HCT116 (cell line): Measurements from ENCODE around the gene STX1A.

Experiments used
- EZH2 ChIP-seq: fragments of 200-600 bp; sonication (generic); IDR thresholded peaks from 2 replicates; pipeline ENCODE4 v1.6.1; 2017; ENCODE audit warnings: antibody characterized with exemption, mixed run types
- EZH2phosphoT487 ChIP-seq: fragments of 200-600 bp; IDR thresholded peaks from 2 replicates; pipeline ENCODE4 v1.6.1; 2018; ENCODE audit warnings: antibody characterized with exemption, borderline replicate concordance
- JUND ChIP-seq: IDR thresholded peaks from 2 replicates; pipeline ENCODE4 v1.6.1; 2012
- POLR2A ChIP-seq: IDR thresholded peaks from 2 replicates; pipeline ENCODE4 v1.7.0; 2011; ENCODE audit warnings: borderline replicate concordance; ENCODE audit not compliant: insufficient read depth, insufficient read length; ENCODE audit errors: extremely low read depth
- POLR2AphosphoS5 ChIP-seq: IDR thresholded peaks from 2 replicates; pipeline ENCODE4 v1.6.1; 2011; ENCODE audit warnings: mild to moderate bottlenecking, low read depth, low read length, moderate library complexity
- RAD21 ChIP-seq: IDR thresholded peaks from 2 replicates; pipeline ENCODE4 v1.6.1; 2012; ENCODE audit warnings: low read depth, mild to moderate bottlenecking
- SIN3A ChIP-seq: IDR thresholded peaks from 2 replicates; pipeline ENCODE4 v1.6.1; 2012; ENCODE audit warnings: low read depth
- SP1 ChIP-seq: IDR thresholded peaks from 2 replicates; pipeline ENCODE4 v1.6.1; 2012; ENCODE audit warnings: low read depth
- ZNF274 ChIP-seq: fragments of 200-500 bp; sonication (Bioruptor generic); IDR thresholded peaks from 2 replicates; pipeline ENCODE4 v1.6.1; 2014; ENCODE audit warnings: mild to moderate bottlenecking, low read depth, low read length, inconsistent platforms
- TF ChIP-seq, protein P1 (sequence below): IDR thresholded peaks from 2 replicates; pipeline ENCODE4 v1.6.1; 2011; ENCODE audit warnings: mild to moderate bottlenecking, low read length, moderate library complexity; ENCODE audit not compliant: insufficient replicate concordance; ENCODE audit errors: extremely low read depth
- TF ChIP-seq, protein P2 (sequence below), 3 experiments: fragments of 200-600 bp in 1 of 3; sonication (generic) in 1 of 3; IDR thresholded peaks in 2 of 3; conservative IDR thresholded peaks in 1 of 3; 2 replicates each; pipeline ENCODE4 v1.5.1; 2012 to 2017; ENCODE audit warnings: low read depth in 2 of 3, low read length in 2 of 3, antibody characterized with exemption in 1 of 3, borderline replicate concordance in 1 of 3, control low read depth in 1 of 3, mild to moderate bottlenecking in 1 of 3, mixed read lengths in 1 of 3, mixed run types in 1 of 3, moderate library complexity in 1 of 3; ENCODE audit not compliant: insufficient read depth in 1 of 3
- TF ChIP-seq, protein P3 (sequence below): IDR thresholded peaks from 2 replicates; pipeline ENCODE4 v1.6.1; 2012

DNA sequence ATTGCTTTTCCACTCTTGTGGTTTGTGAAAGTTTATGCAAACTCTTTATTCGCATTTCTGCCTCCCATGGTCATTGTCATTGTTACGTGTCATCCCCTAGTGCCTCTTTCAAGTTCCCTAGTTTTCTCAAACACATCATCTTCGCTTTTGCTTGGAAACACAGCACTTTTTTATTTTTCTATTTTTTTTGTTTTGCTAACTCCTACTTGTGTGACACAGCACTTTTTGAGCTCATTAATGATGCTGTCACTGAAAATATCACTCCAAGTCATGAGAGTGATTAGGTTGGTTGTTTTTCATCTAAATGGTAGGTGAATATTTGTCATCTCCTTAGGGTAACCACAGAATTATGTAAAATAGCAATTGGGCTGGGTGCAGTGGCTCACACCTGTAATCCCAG is 8.5 kb upstream of the STX1A start:
- TF ChIP-seq POLR2A (no peak), SIN3A (no peak), EZH2 (no peak), POLR2AphosphoS5 (no peak), JUND (no peak), ZNF274 (no peak), EZH2phosphoT487 (no peak), RAD21 (no peak), SP1 (no peak)
- TF ChIP-seq, protein P1, sequence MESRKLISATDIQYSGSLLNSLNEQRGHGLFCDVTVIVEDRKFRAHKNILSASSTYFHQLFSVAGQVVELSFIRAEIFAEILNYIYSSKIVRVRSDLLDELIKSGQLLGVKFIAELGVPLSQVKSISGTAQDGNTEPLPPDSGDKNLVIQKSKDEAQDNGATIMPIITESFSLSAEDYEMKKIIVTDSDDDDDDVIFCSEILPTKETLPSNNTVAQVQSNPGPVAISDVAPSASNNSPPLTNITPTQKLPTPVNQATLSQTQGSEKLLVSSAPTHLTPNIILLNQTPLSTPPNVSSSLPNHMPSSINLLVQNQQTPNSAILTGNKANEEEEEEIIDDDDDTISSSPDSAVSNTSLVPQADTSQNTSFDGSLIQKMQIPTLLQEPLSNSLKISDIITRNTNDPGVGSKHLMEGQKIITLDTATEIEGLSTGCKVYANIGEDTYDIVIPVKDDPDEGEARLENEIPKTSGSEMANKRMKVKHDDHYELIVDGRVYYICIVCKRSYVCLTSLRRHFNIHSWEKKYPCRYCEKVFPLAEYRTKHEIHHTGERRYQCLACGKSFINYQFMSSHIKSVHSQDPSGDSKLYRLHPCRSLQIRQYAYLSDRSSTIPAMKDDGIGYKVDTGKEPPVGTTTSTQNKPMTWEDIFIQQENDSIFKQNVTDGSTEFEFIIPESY = no peak
- TF ChIP-seq, protein P2, sequence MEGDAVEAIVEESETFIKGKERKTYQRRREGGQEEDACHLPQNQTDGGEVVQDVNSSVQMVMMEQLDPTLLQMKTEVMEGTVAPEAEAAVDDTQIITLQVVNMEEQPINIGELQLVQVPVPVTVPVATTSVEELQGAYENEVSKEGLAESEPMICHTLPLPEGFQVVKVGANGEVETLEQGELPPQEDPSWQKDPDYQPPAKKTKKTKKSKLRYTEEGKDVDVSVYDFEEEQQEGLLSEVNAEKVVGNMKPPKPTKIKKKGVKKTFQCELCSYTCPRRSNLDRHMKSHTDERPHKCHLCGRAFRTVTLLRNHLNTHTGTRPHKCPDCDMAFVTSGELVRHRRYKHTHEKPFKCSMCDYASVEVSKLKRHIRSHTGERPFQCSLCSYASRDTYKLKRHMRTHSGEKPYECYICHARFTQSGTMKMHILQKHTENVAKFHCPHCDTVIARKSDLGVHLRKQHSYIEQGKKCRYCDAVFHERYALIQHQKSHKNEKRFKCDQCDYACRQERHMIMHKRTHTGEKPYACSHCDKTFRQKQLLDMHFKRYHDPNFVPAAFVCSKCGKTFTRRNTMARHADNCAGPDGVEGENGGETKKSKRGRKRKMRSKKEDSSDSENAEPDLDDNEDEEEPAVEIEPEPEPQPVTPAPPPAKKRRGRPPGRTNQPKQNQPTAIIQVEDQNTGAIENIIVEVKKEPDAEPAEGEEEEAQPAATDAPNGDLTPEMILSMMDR (IDR thresholded peaks at IDR 0.05 in 2 of 3, conservative IDR thresholded peaks at IDR 0.05 in 1 of 3; ENCODE audit: borderline replicate concordance in 1 of 3, insufficient read depth in 1 of 3, low read depth in 2 of 3, low read length in 2 of 3) = no peak
- TF ChIP-seq, protein P3, sequence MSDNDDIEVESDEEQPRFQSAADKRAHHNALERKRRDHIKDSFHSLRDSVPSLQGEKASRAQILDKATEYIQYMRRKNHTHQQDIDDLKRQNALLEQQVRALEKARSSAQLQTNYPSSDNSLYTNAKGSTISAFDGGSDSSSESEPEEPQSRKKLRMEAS = no peak
